ENCODE data around the gene RIPK4.

The RIPK4 gene

GRCh38 chr21:41764558-41765419 lies 2.1 kb downstream of the RIPK4 start:
- H3K4me2 ChIP-seq: no peak overlapping the region
- H3K4me3 ChIP-seq: no peak overlapping the region
- H3K36me3 ChIP-seq: no peaks in the 10 kb centered on the region
- no peak overlapping the region for H3K27ac ChIP-seq
- peaks cover 100% of the 10 kb centered on the region for H3K27me3 ChIP-seq
- no peak for TF ChIP-seq Cebpa-rat (IDR thresholded peaks at IDR 0.05)
- no peak overlapping the region for H3K9ac ChIP-seq
- H3K4me1 ChIP-seq: peaks cover 19% of the 10 kb centered on the region
- peaks cover 31% of the 10 kb centered on the region; the same call in 1 of the 2 replicates for H4K20me1 ChIP-seq
- peaks cover 19% of the 10 kb centered on the region for H3K9me3 ChIP-seq

- Histone ChIP-seq H3K36me3 (no peaks in the 10 kb centered on the region), H3K27me3 (peaks cover 93% of the 10 kb centered on the region), H3K4me1 (peaks cover 18% of the 10 kb centered on the region), H3K4me2 (no peak overlapping the region), H3K4me3 (no peak overlapping the region), H4K20me1 (peaks cover 31% of the 10 kb centered on the region; the same call in 1 of the 2 replicates), H3K9me3 (peaks cover 19% of the 10 kb centered on the region), H3K9ac (no peak overlapping the region), H3K27ac (no peak overlapping the region)
- no peak for TF ChIP-seq Cebpa-rat (IDR thresholded peaks at IDR 0.05)
Measured at GRCh38 chr21:41763996-41764395, 2.9 kb downstream of the RIPK4 start.

GRCh38 chr21:41763398-41763931 lies 3.4 kb downstream of the RIPK4 start:
- Histone ChIP-seq H4K20me1 (peaks cover 29% of the 10 kb centered on the region; the same call in 1 of the 2 replicates), H3K27me3 (peaks cover 88% of the 10 kb centered on the region), H3K9me3 (peaks cover 19% of the 10 kb centered on the region), H3K27ac (no peak overlapping the region), H3K9ac (no peak overlapping the region), H3K4me2 (no peak overlapping the region), H3K4me1 (peaks cover 12% of the 10 kb centered on the region), H3K36me3 (no peaks in the 10 kb centered on the region), H3K4me3 (no peak overlapping the region)
- no peak for TF ChIP-seq Cebpa-rat (IDR thresholded peaks at IDR 0.05)

GRCh38 chr21:41762753-41763152 lies 4.1 kb downstream of the RIPK4 start:
- H3K4me2 ChIP-seq: no peak overlapping the region
- H3K4me3 ChIP-seq: no peak overlapping the region
- H3K27me3 ChIP-seq: peaks cover 81% of the 10 kb centered on the region
- H3K9me3 ChIP-seq: peaks cover 19% of the 10 kb centered on the region
- no peak for TF ChIP-seq Cebpa-rat (IDR thresholded peaks at IDR 0.05)
- H3K4me1 ChIP-seq: peaks cover 5% of the 10 kb centered on the region
- peaks cover 21% of the 10 kb centered on the region; the same call in 1 of the 2 replicates for H4K20me1 ChIP-seq
- H3K27ac ChIP-seq: no peak overlapping the region
- H3K36me3 ChIP-seq: no peaks in the 10 kb centered on the region
- H3K9ac ChIP-seq: no peak overlapping the region

GRCh38 chr21:41761934-41762635 lies 4.8 kb downstream of the RIPK4 start:
- H3K4me1 ChIP-seq: no peaks in the 10 kb centered on the region
- H3K4me2 ChIP-seq: no peak overlapping the region
- H3K36me3 ChIP-seq: no peaks in the 10 kb centered on the region
- peaks cover 16% of the 10 kb centered on the region; the same call in 1 of the 2 replicates for H4K20me1 ChIP-seq
- no peak overlapping the region for H3K27ac ChIP-seq
- peaks cover 16% of the 10 kb centered on the region for H3K9me3 ChIP-seq
- H3K27me3 ChIP-seq: peaks cover 74% of the 10 kb centered on the region
- TF ChIP-seq Cebpa-rat (IDR thresholded peaks at IDR 0.05): no peak
- H3K4me3 ChIP-seq: no peak overlapping the region
- H3K9ac ChIP-seq: no peak overlapping the region

- H3K9me3 ChIP-seq: peaks cover 9% of the 10 kb centered on the region
- H3K4me3 ChIP-seq: no peak overlapping the region
- H3K4me1 ChIP-seq: no peaks in the 10 kb centered on the region
- H3K4me2 ChIP-seq: no peak overlapping the region
- peaks cover 14% of the 10 kb centered on the region; the same call in 1 of the 2 replicates for H4K20me1 ChIP-seq
- no peak overlapping the region for H3K27ac ChIP-seq
- H3K27me3 ChIP-seq: peaks cover 67% of the 10 kb centered on the region
- H3K36me3 ChIP-seq: no peaks in the 10 kb centered on the region
- no peak for TF ChIP-seq Cebpa-rat (IDR thresholded peaks at IDR 0.05)
- no peak overlapping the region for H3K9ac ChIP-seq
Measured at GRCh38 chr21:41761211-41761933, 5.5 kb downstream of the RIPK4 start.

- Histone ChIP-seq H3K9me3 (peaks cover 3% of the 10 kb centered on the region; the same call in 1 of the 2 replicates), H3K27me3 (peaks cover 57% of the 10 kb centered on the region), H3K4me1 (peaks cover 5% of the 10 kb centered on the region), H4K20me1 (peaks cover 4% of the 10 kb centered on the region; the same call in 1 of the 2 replicates), H3K9ac (no peak overlapping the region), H3K4me2 (no peak overlapping the region), H3K36me3 (no peaks in the 10 kb centered on the region), H3K4me3 (no peak overlapping the region), H3K27ac (no peak overlapping the region)
- no peak for TF ChIP-seq Cebpa-rat (IDR thresholded peaks at IDR 0.05)
Measured at GRCh38 chr21:41760411-41760810, 6.4 kb downstream of the RIPK4 start.

GRCh38 chr21:41759926-41760325 lies 6.9 kb downstream of the RIPK4 start:
- no peak overlapping the region for H3K4me2 ChIP-seq
- H3K36me3 ChIP-seq: no peaks in the 10 kb centered on the region
- peaks cover 53% of the 10 kb centered on the region for H3K27me3 ChIP-seq
- no peaks in the 10 kb centered on the region; the same call in 1 of the 2 replicates for H4K20me1 ChIP-seq
- H3K4me3 ChIP-seq: no peak overlapping the region
- H3K9ac ChIP-seq: no peak overlapping the region
- H3K27ac ChIP-seq: no peak overlapping the region
- peaks cover 3% of the 10 kb centered on the region; the same call in 1 of the 2 replicates for H3K9me3 ChIP-seq
- TF ChIP-seq Cebpa-rat (IDR thresholded peaks at IDR 0.05): no peak
- H3K4me1 ChIP-seq: peaks cover 10% of the 10 kb centered on the region

- peaks cover 16% of the 10 kb centered on the region for H3K4me1 ChIP-seq
- H3K9ac ChIP-seq: no peak overlapping the region
- no peak overlapping the region for H3K4me3 ChIP-seq
- H4K20me1 ChIP-seq: no peaks in the 10 kb centered on the region
- H3K4me2 ChIP-seq: no peak overlapping the region
- H3K36me3 ChIP-seq: no peaks in the 10 kb centered on the region
- no peak for TF ChIP-seq Cebpa-rat (IDR thresholded peaks at IDR 0.05)
- no peak overlapping the region for H3K27ac ChIP-seq
- peaks cover 47% of the 10 kb centered on the region for H3K27me3 ChIP-seq
- H3K9me3 ChIP-seq: peaks cover 3% of the 10 kb centered on the region; the same call in 1 of the 2 replicates
Measured at GRCh38 chr21:41759214-41759840, 7.5 kb downstream of the RIPK4 start.
